A375 (cell line): Measurements from ENCODE around the gene CR1. TPM values are rescaled to one million over a fixed set of nuclear protein-coding genes. Genes with fewer than 3 reads are reported as not detected.

Experiments used
- total RNA-seq: library from RNA; depleted of rRNA; stranded (reverse); fragments of >200 nt; shearing (Covaris generic); gene quantifications from 2 replicates; pipeline ENCODE4 v1.2.3, GENCODE V29; 2014; rRNA removed

CR1 gene
- total RNA-seq: not detected in 2 replicates

GRCh38 chr1:207495801-207496792, at the start of gene CR1:
Gene CR1 (plus strand): TSS chr1:207496157. CDS start chr1:207496268, 111 bp downstream.

GRCh38 chr1:207454046-207454964, 41.7 kb upstream of the CR1 start, which contains the start of gene CR2:
Gene CR2 (plus strand): TSS chr1:207454328. CDS start chr1:207454419, 91 bp downstream.

GRCh38 chr1:207644852-207645634, 149.1 kb downstream of the CR1 start, which contains the start of gene CR1L:
Gene CR1L (plus strand): TSS chr1:207645133. CDS start chr1:207645234, 101 bp downstream.

Other genes starting within 250 kb of the CR1 start
- 103 and 120 TPM in 2 replicates for gene CD55, start 174.5 kb upstream of the CR1 start, total RNA-seq
- gene CR2, start 41.8 kb upstream of the CR1 start, total RNA-seq: not detected in 2 replicates
- not detected in 2 replicates for gene CR1L, start 149.0 kb downstream of the CR1 start, total RNA-seq